Mesenchymal stem cell (in vitro differentiated cells and primary cell): ENCODE measurements around the gene CYBRD1.

Experiments used
- DNase-seq: peaks from one replicate; pipeline ENCODE4 v3.0.0-alpha.2; 2013
- H2AFZ ChIP-seq: one replicate; pipeline ENCODE4 v1.6.1; 2013; ENCODE audit warnings: low read depth, mild to moderate bottlenecking, control low read depth, inconsistent platforms, low read length, moderate library complexity
- H2AK5ac ChIP-seq: 2 replicates; pipeline ENCODE4 v1.6.1; 2013; ENCODE audit warnings: low read length, moderate library complexity, mild to moderate bottlenecking, inconsistent platforms; ENCODE audit not compliant: severe bottlenecking
- H2BK120ac ChIP-seq: one replicate; pipeline ENCODE4 v1.6.1; 2013; ENCODE audit warnings: low read depth, mild to moderate bottlenecking, inconsistent platforms, low read length, moderate library complexity
- H2BK12ac ChIP-seq, 2 experiments: one replicate each; pipeline ENCODE4 v1.6.1; 2013; ENCODE audit warnings: inconsistent platforms in 2 of 2, low read length in 2 of 2, mild to moderate bottlenecking in 2 of 2, moderate library complexity in 2 of 2, control low read depth in 1 of 2
- H2BK15ac ChIP-seq: one replicate; pipeline ENCODE4 v1.6.1; 2013; ENCODE audit warnings: mild to moderate bottlenecking, low read depth, inconsistent platforms; ENCODE audit not compliant: poor library complexity, severe bottlenecking
- H2BK5ac ChIP-seq: 2 replicates; pipeline ENCODE4 v1.6.1; 2013; ENCODE audit warnings: low read depth, mild to moderate bottlenecking, low read length, control low read depth, inconsistent platforms; ENCODE audit not compliant: poor library complexity, severe bottlenecking
- H3K14ac ChIP-seq, 2 experiments: one replicate each; pipeline ENCODE4 v1.6.1; 2013; ENCODE audit warnings: inconsistent platforms in 2 of 2, low read length in 2 of 2, control low read depth in 1 of 2, mild to moderate bottlenecking in 1 of 2, moderate library complexity in 1 of 2
- H3K18ac ChIP-seq, 2 experiments: one replicate each; pipeline ENCODE4 v1.6.1; 2013; ENCODE audit warnings: inconsistent platforms in 2 of 2, low read length in 2 of 2, control low read depth in 1 of 2, low read depth in 1 of 2, mild to moderate bottlenecking in 1 of 2
- H3K23ac ChIP-seq, 2 experiments: one replicate each; pipeline ENCODE4 v1.6.1; 2013; ENCODE audit warnings: inconsistent platforms in 2 of 2, low read length in 2 of 2, mild to moderate bottlenecking in 2 of 2, moderate library complexity in 2 of 2, control low read depth in 1 of 2
- H3K27ac ChIP-seq: 2 replicates; pipeline ENCODE4 v1.5.1; 2013; ENCODE audit warnings: mild to moderate bottlenecking, moderate library complexity, low read length, control low read depth, inconsistent platforms; ENCODE audit not compliant: poor library complexity, severe bottlenecking
- H3K27me3 ChIP-seq, 2 experiments: 2 replicates each; pipeline versions ENCODE4 v1.6.1 to v1.7.0; 2013; ENCODE audit warnings: low read length in 2 of 2, mild to moderate bottlenecking in 2 of 2, moderate library complexity in 2 of 2, control low read depth in 1 of 2, inconsistent platforms in 1 of 2; ENCODE audit not compliant: control insufficient read depth in 1 of 2, insufficient read depth in 1 of 2
- H3K36me3 ChIP-seq, 2 experiments: 2 replicates each; pipeline versions ENCODE4 v1.6.1 to v1.7.0; 2013; ENCODE audit warnings: low read length in 2 of 2, control low read depth in 1 of 2, inconsistent platforms in 1 of 2, low read depth in 1 of 2, mild to moderate bottlenecking in 1 of 2; ENCODE audit not compliant: insufficient read depth in 2 of 2, control insufficient read depth in 1 of 2
- H3K4ac ChIP-seq, 2 experiments: one replicate each; pipeline ENCODE4 v1.6.1; 2013; ENCODE audit warnings: inconsistent platforms in 2 of 2, low read length in 2 of 2, mild to moderate bottlenecking in 2 of 2, moderate library complexity in 2 of 2, control low read depth in 1 of 2, low read depth in 1 of 2
- H3K4me1 ChIP-seq: 2 replicates; pipeline ENCODE4 v1.6.1; 2013; ENCODE audit warnings: low read depth, low read length, control low read depth; ENCODE audit not compliant: control insufficient read depth, insufficient read depth
- H3K4me2 ChIP-seq: 2 replicates; pipeline ENCODE4 v1.6.1; 2013; ENCODE audit warnings: low read length, mild to moderate bottlenecking, inconsistent platforms; ENCODE audit not compliant: poor library complexity, severe bottlenecking
- H3K4me3 ChIP-seq, 2 experiments: 2 replicates each; pipeline versions ENCODE4 v1.5.1 to v1.7.0; 2013; ENCODE audit warnings: low read length in 2 of 2, mild to moderate bottlenecking in 2 of 2, control low read depth in 1 of 2, low read depth in 1 of 2; ENCODE audit not compliant: insufficient read depth in 1 of 2
- H3K79me1 ChIP-seq: replicated peaks from 2 replicates; pipeline ENCODE4 v1.6.1; 2013; ENCODE audit warnings: mild to moderate bottlenecking, control low read depth, low read length, inconsistent platforms; ENCODE audit not compliant: poor library complexity, severe bottlenecking
- H3K9ac ChIP-seq: 2 replicates; pipeline ENCODE4 v1.7.0; 2013; ENCODE audit warnings: mild to moderate bottlenecking, low read length, moderate library complexity
- H3K9me3 ChIP-seq: 2 replicates; pipeline ENCODE4 v1.7.0; 2013; ENCODE audit warnings: mild to moderate bottlenecking, low read length; ENCODE audit not compliant: control insufficient read depth
- H4K8ac ChIP-seq: one replicate; pipeline ENCODE4 v1.6.1; 2013; ENCODE audit warnings: inconsistent platforms, mild to moderate bottlenecking, low read length, moderate library complexity
- H4K91ac ChIP-seq: one replicate; pipeline ENCODE4 v1.6.1; 2013; ENCODE audit warnings: mild to moderate bottlenecking, low read length, inconsistent platforms
- WGBS: methylation state at CpG from one replicate; pipeline ENCODE4 v1.1.7; 2013; ENCODE audit warnings: mixed read lengths; 5-methylcytosine and 5-hydroxymethylcytosine counted together

Gene CYBRD1

DNA sequence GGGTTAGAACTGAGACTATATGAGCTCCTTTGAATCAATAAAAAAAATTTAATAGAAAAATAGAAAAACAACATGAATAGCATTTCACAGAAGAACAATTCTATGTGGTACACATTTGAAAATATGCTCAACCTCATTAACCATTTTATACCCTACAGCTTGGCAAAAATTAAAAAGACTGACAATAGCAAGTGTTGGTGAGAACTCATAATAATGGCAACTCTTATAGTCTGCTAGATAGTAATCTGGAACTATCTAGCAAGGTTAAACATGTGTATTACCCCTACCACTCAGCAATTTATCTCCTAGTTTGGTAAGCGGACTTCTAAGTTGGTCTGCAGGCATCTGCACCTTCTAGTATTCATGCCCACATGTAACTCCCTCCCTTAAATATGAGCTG, 67.8 kb downstream of the CYBRD1 start:
- H2BK5ac ChIP-seq: no peak overlapping the region
- DNase-seq: no peak
- H3K23ac ChIP-seq: no peak overlapping the region
- no peak overlapping the region for H3K14ac ChIP-seq
- no peak overlapping the region for H4K91ac ChIP-seq
- H3K36me3 ChIP-seq: no peaks in the 10 kb centered on the region
- H3K9me3 ChIP-seq: no peaks in the 10 kb centered on the region
- H2BK120ac ChIP-seq: no peak overlapping the region
- no peaks in the 10 kb centered on the region for H3K27me3 ChIP-seq
- H3K9ac ChIP-seq: no peak overlapping the region
- no peak overlapping the region for H3K18ac ChIP-seq
- WGBS: no CpG with 5 or more reads among the region's 1 CpG
- H3K4me3 ChIP-seq: no peak overlapping the region
- H2AFZ ChIP-seq: no peak overlapping the region
- H2BK15ac ChIP-seq: no peak overlapping the region
- H2BK12ac ChIP-seq: no peak overlapping the region
- no peak overlapping the region for H2AK5ac ChIP-seq
- no peak overlapping the region for H3K4ac ChIP-seq
- H3K4me1 ChIP-seq: no peaks in the 10 kb centered on the region
- no peaks in the 10 kb centered on the region for H3K79me1 ChIP-seq
- no peak overlapping the region for H4K8ac ChIP-seq
- no peak overlapping the region for H3K4me2 ChIP-seq
- no peak overlapping the region for H3K27ac ChIP-seq

DNA sequence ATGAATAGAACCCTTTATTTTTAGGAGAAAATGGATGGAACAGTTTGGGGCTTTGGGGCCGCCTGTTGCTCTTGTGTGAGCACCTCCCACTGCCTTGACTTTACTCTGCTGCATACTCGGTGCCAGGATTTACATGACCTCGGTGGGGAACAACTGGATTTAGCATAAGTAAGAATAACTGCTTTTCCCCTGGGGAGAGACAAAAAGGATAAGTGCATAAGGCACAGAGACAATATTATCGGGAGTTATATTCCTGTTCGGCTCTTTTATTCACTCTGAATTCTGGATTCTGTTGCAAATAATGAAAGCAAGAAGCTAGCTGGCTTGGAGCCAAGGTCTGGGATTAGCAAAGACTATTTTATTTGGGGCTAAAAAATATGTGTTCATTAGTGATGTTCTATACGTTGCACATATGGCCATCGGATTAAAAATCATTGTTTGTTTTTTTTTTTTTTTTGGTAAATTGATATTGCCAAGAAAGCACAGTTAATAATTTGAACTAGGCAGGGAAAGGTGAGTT, 69.8 kb downstream of the CYBRD1 start:
- Histone ChIP-seq H3K9ac (peak overlapping the region; percentile 48), H2BK15ac (no peak overlapping the region), H3K27ac (no peak overlapping the region), H4K91ac (no peak overlapping the region), H2AK5ac (no peak overlapping the region), H3K14ac (no peak overlapping the region), H2BK5ac (no peak overlapping the region), H3K4ac (no peak overlapping the region), H3K4me3 (peak overlapping the region in 1 of 2 experiments; percentile 49), H2BK120ac (no peak overlapping the region), H3K4me2 (no peak overlapping the region), H3K36me3 (no peaks in the 10 kb centered on the region), H3K23ac (no peak overlapping the region), H2AFZ (no peak overlapping the region), H3K79me1 (peaks cover 1% of the 10 kb centered on the region), H2BK12ac (no peak overlapping the region), H3K27me3 (no peaks in the 10 kb centered on the region), H3K4me1 (peaks cover 4% of the 10 kb centered on the region), H3K18ac (no peak overlapping the region), H4K8ac (no peak overlapping the region), H3K9me3 (no peaks in the 10 kb centered on the region)
- DNase-seq: no peak
- 73% methylated on average over 7 of the region's 7 CpGs for WGBS

DNA sequence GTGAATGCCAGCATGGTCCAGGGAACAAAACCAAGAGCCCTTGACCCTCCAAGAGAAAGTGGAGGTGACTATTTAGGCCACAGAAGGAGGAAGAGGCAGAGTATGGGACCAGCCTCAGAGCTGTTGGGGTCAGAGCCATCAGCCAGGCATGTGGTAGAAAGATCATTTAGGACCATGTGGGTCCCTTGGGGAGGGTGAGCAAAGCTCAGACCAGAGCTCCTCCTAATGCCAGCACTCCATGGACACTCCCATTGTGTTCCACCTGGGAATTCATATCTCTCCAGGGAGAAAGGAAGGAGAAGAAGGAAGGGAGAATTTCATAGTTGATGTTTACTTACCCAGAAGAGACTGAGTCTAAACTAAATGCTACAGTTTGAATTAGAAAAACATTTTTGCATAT, 73.2 kb downstream of the CYBRD1 start:
- no peak overlapping the region for H2AFZ ChIP-seq
- no peak overlapping the region for H3K4ac ChIP-seq
- H3K9me3 ChIP-seq: no peaks in the 10 kb centered on the region
- no peaks in the 10 kb centered on the region for H3K36me3 ChIP-seq
- peak overlapping the region; percentile 47 for H3K9ac ChIP-seq
- H2BK15ac ChIP-seq: no peak overlapping the region
- H3K18ac ChIP-seq: peak overlapping the region in 1 of 2 experiments; percentile 43
- no peak overlapping the region for H3K14ac ChIP-seq
- H3K27ac ChIP-seq: no peak overlapping the region
- H3K4me2 ChIP-seq: no peak overlapping the region
- no peak overlapping the region for H2BK12ac ChIP-seq
- H2BK5ac ChIP-seq: no peak overlapping the region
- no peaks in the 10 kb centered on the region for H3K27me3 ChIP-seq
- H4K8ac ChIP-seq: no peak overlapping the region
- H3K79me1 ChIP-seq: peaks cover 1% of the 10 kb centered on the region
- no peak for DNase-seq
- no peak overlapping the region for H2BK120ac ChIP-seq
- no peak overlapping the region for H4K91ac ChIP-seq
- peaks cover 4% of the 10 kb centered on the region for H3K4me1 ChIP-seq
- H3K4me3 ChIP-seq: peak overlapping the region in 1 of 2 experiments; percentile 13
- peak overlapping the region; percentile 65 for H2AK5ac ChIP-seq
- no peak overlapping the region for H3K23ac ChIP-seq

DNA sequence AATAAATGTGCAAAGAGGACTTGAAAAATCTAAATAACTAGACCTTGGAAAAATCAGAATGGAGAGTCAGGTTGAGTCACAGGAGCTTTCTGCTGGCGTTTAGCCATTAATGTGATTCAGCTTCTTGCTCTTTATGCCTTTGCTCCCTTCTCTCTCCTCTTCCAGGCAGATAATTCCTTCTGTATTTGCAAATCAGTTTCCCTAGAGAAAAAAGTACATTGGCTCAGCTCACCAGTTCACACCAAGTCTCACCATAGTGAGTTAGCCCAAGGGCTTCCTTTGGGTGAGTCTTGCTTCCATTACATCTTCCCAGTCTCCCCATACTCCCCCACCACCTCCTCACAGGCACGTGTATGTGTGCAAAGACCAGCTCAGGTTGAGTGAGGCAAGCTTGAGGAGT, 73.6 kb downstream of the CYBRD1 start:
- Histone ChIP-seq H4K8ac (no peak overlapping the region), H2BK15ac (no peak overlapping the region), H2AK5ac (no peak overlapping the region), H3K4me2 (no peak overlapping the region), H2BK12ac (no peak overlapping the region), H2BK120ac (no peak overlapping the region), H3K18ac (no peak overlapping the region), H4K91ac (no peak overlapping the region), H3K14ac (no peak overlapping the region), H3K4ac (no peak overlapping the region), H2BK5ac (no peak overlapping the region), H3K23ac (no peak overlapping the region), H3K9me3 (no peaks in the 10 kb centered on the region), H3K79me1 (peaks cover 1% of the 10 kb centered on the region), H3K27me3 (no peaks in the 10 kb centered on the region), H3K27ac (no peak overlapping the region), H3K4me1 (peaks cover 4% of the 10 kb centered on the region), H3K9ac (peak overlapping the region; percentile 47), H3K36me3 (no peaks in the 10 kb centered on the region), H3K4me3 (no peak overlapping the region), H2AFZ (no peak overlapping the region)
- peak; percentile 78 for DNase-seq
- 57% methylated on average over 2 of the region's 2 CpGs for WGBS
